GM12873 (cell line): ENCODE results near the gene MAN1A1.

ENCODE experiments used
- TF ChIP-seq, protein P1 (sequence below): IDR thresholded peaks from 2 replicates; pipeline ENCODE4 v1.5.1; 2012; ENCODE audit warnings: low read depth, mild to moderate bottlenecking, moderate library complexity, low read length, control low read depth; ENCODE audit not compliant: insufficient read depth; ENCODE audit errors: missing control alignments

The MAN1A1 gene

DNA sequence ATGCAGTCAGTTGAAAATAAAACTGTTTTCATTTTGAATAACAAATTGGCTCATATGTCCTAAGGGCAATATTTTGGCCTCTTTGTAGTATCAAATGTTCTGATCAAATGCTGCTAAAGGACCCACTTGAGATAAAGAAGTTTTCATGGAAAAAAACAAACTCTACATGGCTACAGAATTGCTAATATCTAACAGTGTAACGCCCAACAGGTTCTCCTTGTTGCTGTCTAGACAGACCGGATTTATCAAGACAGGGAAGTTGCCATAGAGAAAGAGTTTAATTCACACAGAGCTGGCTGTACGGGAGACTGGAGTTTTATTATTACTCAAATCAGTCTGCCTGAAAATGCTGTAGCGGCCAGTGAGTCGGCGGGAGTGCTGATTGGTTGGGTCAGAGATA is 19.4 kb upstream of the MAN1A1 start:
- TF ChIP-seq, protein P1, sequence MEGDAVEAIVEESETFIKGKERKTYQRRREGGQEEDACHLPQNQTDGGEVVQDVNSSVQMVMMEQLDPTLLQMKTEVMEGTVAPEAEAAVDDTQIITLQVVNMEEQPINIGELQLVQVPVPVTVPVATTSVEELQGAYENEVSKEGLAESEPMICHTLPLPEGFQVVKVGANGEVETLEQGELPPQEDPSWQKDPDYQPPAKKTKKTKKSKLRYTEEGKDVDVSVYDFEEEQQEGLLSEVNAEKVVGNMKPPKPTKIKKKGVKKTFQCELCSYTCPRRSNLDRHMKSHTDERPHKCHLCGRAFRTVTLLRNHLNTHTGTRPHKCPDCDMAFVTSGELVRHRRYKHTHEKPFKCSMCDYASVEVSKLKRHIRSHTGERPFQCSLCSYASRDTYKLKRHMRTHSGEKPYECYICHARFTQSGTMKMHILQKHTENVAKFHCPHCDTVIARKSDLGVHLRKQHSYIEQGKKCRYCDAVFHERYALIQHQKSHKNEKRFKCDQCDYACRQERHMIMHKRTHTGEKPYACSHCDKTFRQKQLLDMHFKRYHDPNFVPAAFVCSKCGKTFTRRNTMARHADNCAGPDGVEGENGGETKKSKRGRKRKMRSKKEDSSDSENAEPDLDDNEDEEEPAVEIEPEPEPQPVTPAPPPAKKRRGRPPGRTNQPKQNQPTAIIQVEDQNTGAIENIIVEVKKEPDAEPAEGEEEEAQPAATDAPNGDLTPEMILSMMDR, result no peak

GRCh38 chr6:119361209-119361608 is 11.6 kb upstream of the MAN1A1 start:
- TF ChIP-seq, protein P1, result no peak

DNA sequence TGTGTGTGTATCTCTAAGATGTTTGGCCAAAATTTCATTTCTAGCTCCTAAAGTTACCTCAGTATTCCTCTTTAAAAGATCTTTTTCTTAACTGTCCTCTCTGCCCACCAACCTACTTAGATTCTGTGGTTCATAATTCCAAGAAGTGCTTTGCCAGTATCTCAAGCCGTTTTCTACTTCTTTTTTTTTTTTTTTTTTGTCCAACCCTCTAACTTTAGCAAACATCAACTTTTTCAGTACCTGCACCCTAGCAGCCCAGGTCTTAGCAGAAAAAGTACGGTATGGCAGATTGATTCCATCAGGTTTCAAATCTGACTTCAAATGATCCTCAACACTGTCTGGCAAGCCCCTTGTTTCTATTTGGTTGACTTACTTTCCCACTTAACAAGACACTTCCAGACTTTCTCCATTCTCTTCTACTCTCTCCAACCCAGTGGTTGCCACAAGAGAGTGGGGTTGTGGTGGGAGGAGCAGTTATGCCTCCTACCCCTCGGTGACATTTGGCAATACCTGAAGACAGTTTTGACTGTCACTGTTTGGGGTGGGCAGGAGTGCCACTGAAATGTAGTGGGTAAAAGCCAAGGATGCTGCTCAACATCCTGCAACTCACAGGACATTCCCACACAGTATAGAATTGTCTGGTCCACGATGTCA is 10.8 kb upstream of the MAN1A1 start:
- TF ChIP-seq, protein P1, result no peak

GRCh38 chr6:119355890-119356289 is 6.3 kb upstream of the MAN1A1 start:
- TF ChIP-seq, protein P1, result no peak

DNA sequence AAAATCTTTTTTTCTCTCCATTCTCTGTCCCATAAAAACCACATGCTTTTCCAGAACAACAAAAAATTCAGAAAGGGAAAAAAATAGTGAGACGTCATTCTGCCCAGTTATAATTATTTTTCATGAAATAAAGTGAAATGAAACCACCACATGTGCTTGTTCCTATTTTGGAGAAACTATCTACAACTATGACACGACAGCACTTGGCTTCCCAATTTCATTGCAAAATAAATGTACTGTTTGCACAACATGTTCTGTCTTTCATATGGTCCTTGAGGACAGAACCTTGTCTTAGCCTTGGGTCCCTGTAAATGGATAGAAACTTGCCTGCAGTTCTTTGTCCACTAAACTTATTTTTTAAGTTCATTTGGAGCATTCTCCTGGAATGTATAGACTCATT is 5.6 kb upstream of the MAN1A1 start:
- TF ChIP-seq, protein P1, result no peak

- TF ChIP-seq, protein P1, result no peak
Measured at GRCh38 chr6:119353696-119354095, 4.1 kb upstream of the MAN1A1 start.

- TF ChIP-seq, protein P1, result no peak
Measured at GRCh38 chr6:119352001-119352400, 2.4 kb upstream of the MAN1A1 start.
